HG03342 (cell line): ENCODE measurements around the gene MAPK14.
"Not testable (repeated sequence)": the region's sequence is repeated elsewhere in the genome, so short reads cannot be mapped to it uniquely, and the experiment has no call there.

Source experiments
- ATAC-seq: cut with Tn5 transposase; IDR thresholded peaks from one replicate; pipeline ENCODE4 v1.9.1; 2021; ENCODE audit warnings: mild to moderate bottlenecking, moderate library complexity; ENCODE audit not compliant: unreplicated experiment

MAPK14 gene

GRCh38 chr6:36120979-36121786 is 93.6 kb downstream of the MAPK14 start:
- no peak for ATAC-seq

GRCh38 chr6:36121787-36122494 is 94.3 kb downstream of the MAPK14 start:
- ATAC-seq = no peak

GRCh38 chr6:36122495-36123269 is 95.1 kb downstream of the MAPK14 start:
- ATAC-seq = no peak

- peak; percentile 67 for ATAC-seq
Observed at GRCh38 chr6:36123270-36124139, 95.9 kb downstream of the MAPK14 start.

GRCh38 chr6:36124346-36124745 is 96.7 kb downstream of the MAPK14 start:
- ATAC-seq = not testable (repeated sequence)

- no peak for ATAC-seq
Observed at GRCh38 chr6:36124881-36125280, 97.3 kb downstream of the MAPK14 start.

GRCh38 chr6:36125575-36125974 is 98.0 kb downstream of the MAPK14 start:
- no peak for ATAC-seq

GRCh38 chr6:36126121-36126520 is 98.5 kb downstream of the MAPK14 start:
- ATAC-seq = no peak

GRCh38 chr6:36126553-36127458 is 99.2 kb downstream of the MAPK14 start:
- no peak for ATAC-seq

- no peak for ATAC-seq
Observed at GRCh38 chr6:36127462-36128016, 99.9 kb downstream of the MAPK14 start.

- no peak for ATAC-seq
Observed at GRCh38 chr6:36128073-36128472, 100.5 kb downstream of the MAPK14 start.

- no peak for ATAC-seq
Observed at GRCh38 chr6:36128793-36129192, 101.2 kb downstream of the MAPK14 start.

- ATAC-seq = not testable (repeated sequence)
Observed at GRCh38 chr6:36129334-36129733, 101.7 kb downstream of the MAPK14 start.

- ATAC-seq = no peak
Observed at GRCh38 chr6:36129941-36130666, 102.5 kb downstream of the MAPK14 start, which contains the start of gene MAPK13. MAPK13 (plus strand) TSS chr6:36130513; CDS start chr6:36130583, 70 bp downstream.

- ATAC-seq = no peak
Observed at GRCh38 chr6:36130667-36131510, 103.3 kb downstream of the MAPK14 start.

- peak; percentile 89 for ATAC-seq
Observed at GRCh38 chr6:36131511-36132245, 104.1 kb downstream of the MAPK14 start.
